LNCAP (cell line): ENCODE measurements around the gene ADAMTS4.
A peak's percentile ranks its signal among the peaks of the same experiment; 100 is the strongest.

Experiments
- TF ChIP-seq, protein P1 (sequence below): fragments of 450-650 bp; IDR thresholded peaks from 2 replicates; pipeline ENCODE4 v1.5.1; 2017; ENCODE audit warnings: mild to moderate bottlenecking

The ADAMTS4 gene

GRCh38 chr1:161189036-161189435 lies 9.8 kb downstream of the ADAMTS4 start:
- TF ChIP-seq, protein P1, sequence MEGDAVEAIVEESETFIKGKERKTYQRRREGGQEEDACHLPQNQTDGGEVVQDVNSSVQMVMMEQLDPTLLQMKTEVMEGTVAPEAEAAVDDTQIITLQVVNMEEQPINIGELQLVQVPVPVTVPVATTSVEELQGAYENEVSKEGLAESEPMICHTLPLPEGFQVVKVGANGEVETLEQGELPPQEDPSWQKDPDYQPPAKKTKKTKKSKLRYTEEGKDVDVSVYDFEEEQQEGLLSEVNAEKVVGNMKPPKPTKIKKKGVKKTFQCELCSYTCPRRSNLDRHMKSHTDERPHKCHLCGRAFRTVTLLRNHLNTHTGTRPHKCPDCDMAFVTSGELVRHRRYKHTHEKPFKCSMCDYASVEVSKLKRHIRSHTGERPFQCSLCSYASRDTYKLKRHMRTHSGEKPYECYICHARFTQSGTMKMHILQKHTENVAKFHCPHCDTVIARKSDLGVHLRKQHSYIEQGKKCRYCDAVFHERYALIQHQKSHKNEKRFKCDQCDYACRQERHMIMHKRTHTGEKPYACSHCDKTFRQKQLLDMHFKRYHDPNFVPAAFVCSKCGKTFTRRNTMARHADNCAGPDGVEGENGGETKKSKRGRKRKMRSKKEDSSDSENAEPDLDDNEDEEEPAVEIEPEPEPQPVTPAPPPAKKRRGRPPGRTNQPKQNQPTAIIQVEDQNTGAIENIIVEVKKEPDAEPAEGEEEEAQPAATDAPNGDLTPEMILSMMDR = no peak

DNA sequence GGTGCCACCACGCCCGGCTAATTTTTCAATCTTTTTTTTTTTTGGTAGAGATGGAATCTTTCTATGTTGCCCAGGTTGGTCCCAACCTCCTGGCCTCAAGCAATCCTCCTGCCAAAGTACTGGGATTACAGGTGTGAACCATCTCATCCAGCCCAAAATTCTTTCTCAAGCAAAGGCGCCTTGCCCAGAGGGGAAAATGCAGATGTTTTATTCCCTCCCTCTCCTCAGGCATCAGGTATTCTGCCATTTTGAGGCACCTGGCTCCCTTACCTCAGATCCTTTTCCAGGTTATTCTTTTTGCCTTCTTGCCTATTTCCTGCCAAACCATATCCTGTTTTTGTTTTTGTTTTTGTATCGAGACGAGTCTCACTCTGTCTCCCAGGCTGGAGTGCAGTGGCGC lies 10.5 kb downstream of the ADAMTS4 start:
- TF ChIP-seq, protein P1 = no peak

GRCh38 chr1:161187311-161187710 lies 11.5 kb downstream of the ADAMTS4 start:
- TF ChIP-seq, protein P1 = no peak

- TF ChIP-seq, protein P1 = no peak
Observed at GRCh38 chr1:161185732-161186311, 13.0 kb downstream of the ADAMTS4 start.

DNA sequence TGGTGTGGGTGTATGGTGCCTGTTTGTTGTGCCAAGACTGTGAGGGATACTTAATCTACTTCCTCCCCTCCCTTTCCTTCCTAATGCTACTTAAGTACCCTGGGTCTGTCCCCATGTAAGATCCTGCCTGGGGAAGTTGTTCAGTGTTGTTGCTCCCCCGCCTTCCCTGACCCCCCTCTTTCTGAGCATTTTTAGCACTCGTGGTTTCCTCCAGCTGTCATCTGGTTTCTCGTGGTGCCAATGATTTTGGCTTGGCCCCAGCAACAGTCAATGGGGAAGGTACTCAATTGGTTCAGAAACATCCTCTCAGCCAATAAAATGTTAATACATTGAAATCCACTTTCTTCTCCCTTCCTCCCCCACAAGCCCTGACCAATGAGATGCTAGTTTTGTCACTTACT lies 13.6 kb downstream of the ADAMTS4 start:
- TF ChIP-seq, protein P1 = no peak

DNA sequence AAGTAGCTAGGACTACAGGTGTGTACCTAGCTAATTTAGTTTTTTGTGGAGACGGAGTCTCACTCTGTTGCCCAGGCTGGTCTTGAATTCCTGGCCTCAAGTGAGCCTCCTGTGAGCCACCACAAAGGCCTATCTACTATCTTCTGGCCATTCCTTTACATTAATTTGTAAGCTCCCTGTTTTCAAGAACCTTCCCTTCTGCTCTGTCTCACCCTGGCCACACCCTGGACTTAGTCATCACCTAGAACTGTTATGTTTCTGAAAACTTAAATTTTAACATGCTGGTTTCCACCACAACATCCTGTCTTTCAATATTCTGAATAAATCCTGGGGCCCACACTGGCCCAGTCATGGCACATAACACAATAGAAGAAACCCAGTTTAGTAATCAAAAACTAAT lies 16.6 kb downstream of the ADAMTS4 start:
- TF ChIP-seq, protein P1 = no peak

DNA sequence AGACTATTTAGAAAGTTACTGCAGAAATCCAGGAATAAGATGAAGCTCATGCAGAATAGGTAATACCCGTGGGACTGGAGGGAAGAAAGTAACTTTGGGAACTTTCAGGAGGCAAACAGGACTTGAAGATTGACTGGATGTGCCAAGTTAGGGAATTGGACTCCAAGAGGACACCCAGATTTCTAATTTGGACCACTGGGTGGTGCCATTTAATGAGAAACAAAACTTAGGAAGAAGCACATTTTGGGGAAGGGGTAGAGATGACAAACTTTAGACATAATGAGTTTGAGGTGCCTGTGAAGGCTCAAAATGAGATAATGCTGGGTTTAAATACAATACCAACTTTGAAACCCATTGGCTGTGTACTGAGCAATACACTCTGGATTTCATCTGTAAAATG lies 18.2 kb downstream of the ADAMTS4 start:
- TF ChIP-seq, protein P1 = peak; percentile 45; the same call in 1 of the 2 replicates

DNA sequence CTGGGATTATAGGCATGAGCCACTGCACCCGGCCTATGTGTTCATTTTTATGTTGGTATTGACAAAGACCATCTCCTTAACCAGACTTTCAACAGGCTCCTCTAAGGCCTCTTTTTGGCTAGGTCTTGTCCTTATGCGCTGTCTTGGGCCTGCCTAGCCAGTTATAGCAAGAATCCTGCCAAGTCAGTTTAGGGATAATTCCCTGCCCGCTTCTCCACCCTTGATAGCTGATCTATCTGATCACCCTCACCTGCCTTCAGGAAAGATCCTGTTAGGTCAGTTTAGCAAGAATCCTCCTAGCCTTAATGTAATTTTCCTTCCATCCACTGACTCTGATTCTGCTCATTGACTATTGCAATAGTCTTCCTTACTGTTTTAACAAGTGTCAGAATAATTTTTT lies 19.2 kb downstream of the ADAMTS4 start:
- TF ChIP-seq, protein P1 = no peak
